GM12873 (cell line): ENCODE data around the gene BSG.

Experiments
- TF ChIP-seq, protein P1 (sequence below): IDR thresholded peaks from 2 replicates; pipeline ENCODE4 v1.5.1; 2012; ENCODE audit warnings: low read depth, mild to moderate bottlenecking, moderate library complexity, low read length, control low read depth; ENCODE audit not compliant: insufficient read depth; ENCODE audit errors: missing control alignments

BSG gene

DNA sequence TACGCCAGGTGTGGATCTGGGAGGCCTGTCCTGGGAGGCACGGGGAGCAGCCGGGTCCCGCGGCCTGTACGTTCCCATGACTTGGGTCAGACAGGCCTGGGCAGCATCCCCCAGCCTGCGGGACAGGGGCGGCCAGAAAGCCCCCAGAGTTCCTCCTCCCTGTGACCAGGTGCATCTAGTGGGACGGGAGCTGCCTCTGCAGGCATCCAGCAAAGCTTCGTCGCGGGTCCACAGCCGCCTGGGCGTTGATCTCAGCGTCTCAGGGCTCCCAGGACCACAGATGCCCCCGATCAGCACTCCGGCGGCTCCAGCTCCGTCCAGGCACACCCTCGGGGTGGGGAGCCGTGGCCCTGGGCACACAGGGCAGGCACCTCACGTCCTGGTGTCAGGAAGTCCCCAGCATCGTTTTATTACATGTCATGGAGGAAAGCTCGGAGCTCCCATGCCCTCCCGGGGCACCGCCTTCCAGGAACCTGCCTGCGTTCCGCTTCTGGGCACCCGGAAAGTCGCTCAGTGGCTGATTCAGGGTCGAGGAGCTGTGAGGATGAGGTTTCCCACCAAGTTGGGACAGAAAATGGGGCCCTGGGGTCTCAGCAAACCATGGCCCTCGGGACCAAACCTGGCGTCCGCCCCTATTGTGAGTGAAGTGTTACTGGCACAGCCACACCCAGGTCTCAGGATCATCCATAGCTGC, 30.1 kb upstream of the BSG start:
- TF ChIP-seq, protein P1, sequence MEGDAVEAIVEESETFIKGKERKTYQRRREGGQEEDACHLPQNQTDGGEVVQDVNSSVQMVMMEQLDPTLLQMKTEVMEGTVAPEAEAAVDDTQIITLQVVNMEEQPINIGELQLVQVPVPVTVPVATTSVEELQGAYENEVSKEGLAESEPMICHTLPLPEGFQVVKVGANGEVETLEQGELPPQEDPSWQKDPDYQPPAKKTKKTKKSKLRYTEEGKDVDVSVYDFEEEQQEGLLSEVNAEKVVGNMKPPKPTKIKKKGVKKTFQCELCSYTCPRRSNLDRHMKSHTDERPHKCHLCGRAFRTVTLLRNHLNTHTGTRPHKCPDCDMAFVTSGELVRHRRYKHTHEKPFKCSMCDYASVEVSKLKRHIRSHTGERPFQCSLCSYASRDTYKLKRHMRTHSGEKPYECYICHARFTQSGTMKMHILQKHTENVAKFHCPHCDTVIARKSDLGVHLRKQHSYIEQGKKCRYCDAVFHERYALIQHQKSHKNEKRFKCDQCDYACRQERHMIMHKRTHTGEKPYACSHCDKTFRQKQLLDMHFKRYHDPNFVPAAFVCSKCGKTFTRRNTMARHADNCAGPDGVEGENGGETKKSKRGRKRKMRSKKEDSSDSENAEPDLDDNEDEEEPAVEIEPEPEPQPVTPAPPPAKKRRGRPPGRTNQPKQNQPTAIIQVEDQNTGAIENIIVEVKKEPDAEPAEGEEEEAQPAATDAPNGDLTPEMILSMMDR: no peak

DNA sequence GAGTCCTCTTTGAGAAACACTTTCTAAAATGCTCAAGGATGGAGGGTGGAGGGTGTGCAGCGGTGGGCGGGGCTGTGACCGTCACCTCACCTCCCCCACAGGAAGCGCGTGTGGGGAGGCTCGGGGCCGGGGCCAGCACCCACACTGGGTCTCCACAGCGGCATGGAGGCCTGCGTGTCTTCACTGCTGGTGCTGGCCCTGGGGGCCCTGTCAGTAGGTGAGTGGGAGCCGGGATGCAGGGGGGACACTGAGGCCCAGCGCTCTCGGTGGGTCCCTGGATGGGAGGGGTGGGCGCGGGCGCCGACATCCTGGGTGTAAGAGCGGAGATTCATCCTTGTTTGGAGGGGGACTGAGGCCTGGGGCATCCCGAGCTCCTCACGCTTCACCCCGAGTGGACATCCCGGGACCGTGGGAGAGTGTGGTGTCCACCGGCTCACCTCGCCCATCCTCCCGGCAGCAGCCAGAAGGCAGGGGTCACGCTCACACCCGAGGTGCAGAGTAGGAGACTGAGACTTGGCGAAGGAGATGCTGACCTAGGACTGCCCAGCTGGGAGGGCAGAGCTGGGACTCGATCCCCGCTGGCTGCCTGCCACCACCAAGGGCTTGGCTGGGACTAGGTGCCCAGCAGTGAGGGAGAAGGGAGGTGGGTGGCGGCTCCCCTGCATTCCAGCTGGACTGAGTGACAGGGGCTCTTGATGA, 28.3 kb upstream of the BSG start, which contains the start of gene GZMM:
TSS of gene GZMM (plus strand) at position 144 of the 699 bp plus-strand sequence. CDS start at position 163, 19 bp downstream.
- TF ChIP-seq, protein P1: no peak

DNA sequence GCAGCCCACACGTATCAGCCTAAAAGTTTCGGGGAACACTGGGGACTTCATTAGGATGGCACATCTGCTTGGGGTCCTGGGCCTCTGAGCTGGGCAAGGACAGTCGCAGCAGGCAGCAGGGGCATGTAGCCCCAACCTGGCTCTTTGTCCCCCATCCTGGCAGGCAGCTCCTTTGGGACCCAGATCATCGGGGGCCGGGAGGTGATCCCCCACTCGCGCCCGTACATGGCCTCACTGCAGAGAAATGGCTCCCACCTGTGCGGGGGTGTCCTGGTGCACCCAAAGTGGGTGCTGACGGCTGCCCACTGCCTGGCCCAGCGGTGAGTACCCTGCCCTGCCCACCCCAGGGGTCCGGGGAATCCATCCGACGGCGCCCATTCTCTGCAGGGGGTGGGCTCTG, 25.3 kb upstream of the BSG start:
- TF ChIP-seq, protein P1: no peak

DNA sequence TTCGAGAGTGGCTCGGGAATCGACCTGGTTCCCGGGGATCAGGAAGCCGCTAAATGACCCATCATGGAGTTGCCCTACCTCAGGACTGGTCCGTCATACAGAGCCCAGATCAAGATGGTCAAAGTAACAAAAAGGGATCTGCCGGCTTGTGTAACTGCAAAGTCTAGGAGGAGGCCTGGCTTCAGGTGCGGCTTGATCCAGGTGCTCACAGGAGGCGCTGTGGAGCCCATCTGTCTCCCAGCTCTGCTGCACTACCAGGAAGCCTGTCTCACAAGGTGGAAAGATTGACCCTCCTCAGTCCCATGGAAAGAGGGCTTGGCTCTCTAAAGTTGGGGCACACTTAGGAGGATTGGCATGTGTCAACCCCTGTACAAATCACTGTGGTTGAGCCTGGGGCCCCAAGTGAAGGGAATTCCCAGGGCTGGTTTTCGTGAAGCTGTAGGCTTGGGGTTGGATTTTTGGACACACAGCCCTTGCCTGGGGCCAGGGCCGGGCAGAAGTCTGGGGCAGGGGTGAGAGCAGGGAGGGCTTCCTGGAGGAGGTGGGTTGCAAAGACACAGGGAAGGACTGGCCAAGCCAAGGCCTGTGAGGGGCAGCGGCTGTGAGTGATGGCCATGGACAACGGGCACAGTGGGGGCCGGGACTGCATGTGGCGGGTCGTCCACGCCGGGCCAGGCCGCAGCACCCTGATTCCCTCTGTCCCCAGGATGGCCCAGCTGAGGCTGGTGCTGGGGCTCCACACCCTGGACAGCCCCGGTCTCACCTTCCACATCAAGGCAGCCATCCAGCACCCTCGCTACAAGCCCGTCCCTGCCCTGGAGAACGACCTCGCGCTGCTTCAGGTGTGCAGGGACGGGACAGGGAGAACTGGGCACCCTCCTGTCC, 24.3 kb upstream of the BSG start:
- TF ChIP-seq, protein P1: no peak

DNA sequence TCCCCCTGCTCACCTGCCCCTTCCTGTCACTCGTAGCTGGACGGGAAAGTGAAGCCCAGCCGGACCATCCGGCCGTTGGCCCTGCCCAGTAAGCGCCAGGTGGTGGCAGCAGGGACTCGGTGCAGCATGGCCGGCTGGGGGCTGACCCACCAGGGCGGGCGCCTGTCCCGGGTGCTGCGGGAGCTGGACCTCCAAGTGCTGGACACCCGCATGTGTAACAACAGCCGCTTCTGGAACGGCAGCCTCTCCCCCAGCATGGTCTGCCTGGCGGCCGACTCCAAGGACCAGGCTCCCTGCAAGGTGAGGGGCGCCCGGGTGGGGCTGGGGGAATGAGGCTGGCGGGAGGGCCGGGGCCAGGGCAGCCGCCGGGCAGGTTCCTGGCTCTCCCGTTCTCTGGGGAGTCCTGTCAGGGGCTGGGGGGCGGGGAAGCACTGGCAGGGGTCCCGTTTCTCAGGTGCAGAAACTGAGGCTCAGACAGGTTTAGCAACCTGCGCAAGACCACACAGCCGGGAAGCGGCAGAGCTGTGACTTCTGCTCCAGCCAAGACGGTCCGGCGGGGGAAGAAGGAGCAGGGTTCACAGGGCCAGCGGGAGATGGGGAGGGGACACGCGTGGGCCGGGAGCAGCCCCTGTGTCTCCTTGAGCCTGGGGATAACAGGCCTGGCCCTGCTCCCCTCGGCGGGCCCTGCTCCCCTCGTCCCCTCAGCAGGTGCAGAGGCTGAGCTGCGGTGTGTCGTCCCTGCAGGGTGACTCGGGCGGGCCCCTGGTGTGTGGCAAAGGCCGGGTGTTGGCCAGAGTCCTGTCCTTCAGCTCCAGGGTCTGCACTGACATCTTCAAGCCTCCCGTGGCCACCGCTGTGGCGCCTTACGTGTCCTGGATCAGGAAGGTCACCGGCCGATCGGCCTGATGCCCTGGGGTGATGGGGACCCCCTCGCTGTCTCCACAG, 23.2 kb upstream of the BSG start:
- TF ChIP-seq, protein P1: no peak

DNA sequence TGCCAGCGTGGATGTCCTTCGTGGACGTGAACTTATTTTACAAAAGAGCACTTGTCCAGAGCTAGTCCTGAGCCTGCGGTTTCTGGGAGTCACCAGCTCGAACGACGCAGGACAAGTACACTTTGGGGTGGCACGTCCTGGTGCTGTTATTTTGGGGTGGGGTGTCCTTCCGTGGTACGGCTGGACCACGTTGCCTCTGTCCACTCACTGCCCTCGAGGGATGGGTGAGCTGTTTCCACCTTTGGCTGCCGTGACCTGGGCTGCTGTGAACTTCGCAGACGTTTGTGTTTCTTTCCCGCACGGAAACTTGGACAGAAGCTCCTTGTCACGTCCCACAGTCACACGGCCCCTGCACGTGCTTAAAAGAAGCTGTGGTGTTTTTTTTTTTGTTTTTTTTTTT, 17.6 kb upstream of the BSG start:
- TF ChIP-seq, protein P1: no peak
